A375 (cell line): ENCODE data around the gene EIF3B. TPM values are rescaled to one million over a fixed set of nuclear protein-coding genes. Genes with fewer than 3 reads are reported as not detected.

Experiments
- small RNA-seq: library from RNA; depleted of rRNA; stranded (forward); fragments of <200 nt; gene quantifications from one replicate; pipeline ENCODE3, GENCODE V24; 2014
- total RNA-seq: library from RNA; depleted of rRNA; stranded (reverse); fragments of >200 nt; shearing (Covaris generic); gene quantifications from 2 replicates; pipeline ENCODE4 v1.2.3, GENCODE V29; 2014; rRNA removed

The EIF3B gene
- 338 and 368 TPM in 2 replicates for total RNA-seq

DNA sequence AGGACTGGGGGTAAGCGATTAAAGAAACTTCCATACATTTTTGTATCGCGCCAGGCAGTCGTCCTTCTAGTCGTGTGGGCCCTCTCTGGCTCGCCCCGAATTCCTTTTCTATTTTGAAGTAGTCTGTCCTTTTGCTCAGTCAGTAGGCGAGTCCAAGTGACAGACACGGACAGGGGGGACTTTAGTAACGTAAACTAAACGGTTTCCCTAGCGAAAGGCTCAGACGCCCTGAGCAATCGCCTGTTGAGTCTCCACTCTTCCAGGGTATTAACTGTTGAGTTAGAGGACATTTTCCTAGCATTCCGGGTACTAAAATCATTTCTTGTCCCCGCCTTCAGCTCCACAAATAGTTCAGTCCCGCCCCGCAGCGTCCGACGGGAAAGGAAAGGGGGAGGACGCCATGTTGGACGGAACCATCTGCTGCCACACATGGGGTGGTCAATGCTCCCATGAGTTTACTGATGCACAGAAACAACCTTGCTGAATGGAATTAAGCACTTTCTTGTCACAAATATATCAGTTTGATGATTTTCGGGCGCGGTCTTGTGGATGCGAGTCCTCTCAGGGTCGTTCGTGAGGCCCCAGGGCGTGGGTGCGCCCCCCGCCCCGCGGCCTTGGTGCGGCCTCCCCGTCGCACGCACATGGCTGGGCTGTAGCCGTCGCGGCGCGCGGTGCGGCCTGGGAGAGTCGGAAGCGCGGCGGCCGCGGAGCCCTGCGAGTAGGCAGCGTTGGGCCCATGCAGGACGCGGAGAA is at the start of gene EIF3B:
Gene EIF3B, plus strand, starts transcription at position 642 of the 753 bp plus-strand sequence. Its CDS starts 95 bp downstream, at position 737.

DNA sequence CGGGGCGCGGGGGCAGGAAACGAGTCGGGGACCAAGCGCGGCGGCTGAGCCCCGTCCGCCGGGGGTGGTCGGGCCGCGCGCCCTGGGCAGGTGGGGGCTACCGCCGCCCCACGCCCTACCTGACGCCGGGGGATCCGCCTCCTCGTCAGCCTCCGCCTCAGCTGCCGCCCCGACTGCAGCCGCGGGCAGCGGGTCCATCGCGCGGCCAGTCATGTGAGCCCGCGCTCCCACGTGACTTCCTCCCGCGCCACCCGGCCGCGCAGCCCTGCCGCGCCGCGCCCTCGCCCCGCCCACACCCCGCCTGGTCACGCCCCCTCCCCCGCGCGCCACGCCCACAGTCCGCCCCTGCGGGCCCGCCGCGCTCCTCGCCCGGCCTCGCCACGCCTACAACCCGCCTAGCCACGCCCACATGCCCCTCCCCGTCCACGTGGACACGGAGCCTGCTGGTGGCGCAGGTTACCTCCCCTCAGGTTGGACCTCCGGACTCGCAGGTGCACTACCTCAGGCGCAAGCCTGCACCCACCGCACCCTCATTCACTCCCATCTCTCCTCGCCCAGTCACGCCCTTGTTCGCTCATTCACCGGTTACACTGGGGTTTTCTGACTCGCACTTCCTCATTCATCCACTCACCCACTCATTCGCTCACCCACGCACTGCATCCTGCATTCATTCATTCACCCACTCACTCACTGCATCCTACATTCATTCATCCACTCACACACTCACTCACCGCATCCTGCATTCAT is 40.2 kb upstream of the EIF3B start, which contains the start of gene SNX8:
Gene SNX8, minus strand, starts transcription at position 233 of the 747 bp plus-strand sequence. Its CDS starts 20 bp downstream, at position 213.

DNA sequence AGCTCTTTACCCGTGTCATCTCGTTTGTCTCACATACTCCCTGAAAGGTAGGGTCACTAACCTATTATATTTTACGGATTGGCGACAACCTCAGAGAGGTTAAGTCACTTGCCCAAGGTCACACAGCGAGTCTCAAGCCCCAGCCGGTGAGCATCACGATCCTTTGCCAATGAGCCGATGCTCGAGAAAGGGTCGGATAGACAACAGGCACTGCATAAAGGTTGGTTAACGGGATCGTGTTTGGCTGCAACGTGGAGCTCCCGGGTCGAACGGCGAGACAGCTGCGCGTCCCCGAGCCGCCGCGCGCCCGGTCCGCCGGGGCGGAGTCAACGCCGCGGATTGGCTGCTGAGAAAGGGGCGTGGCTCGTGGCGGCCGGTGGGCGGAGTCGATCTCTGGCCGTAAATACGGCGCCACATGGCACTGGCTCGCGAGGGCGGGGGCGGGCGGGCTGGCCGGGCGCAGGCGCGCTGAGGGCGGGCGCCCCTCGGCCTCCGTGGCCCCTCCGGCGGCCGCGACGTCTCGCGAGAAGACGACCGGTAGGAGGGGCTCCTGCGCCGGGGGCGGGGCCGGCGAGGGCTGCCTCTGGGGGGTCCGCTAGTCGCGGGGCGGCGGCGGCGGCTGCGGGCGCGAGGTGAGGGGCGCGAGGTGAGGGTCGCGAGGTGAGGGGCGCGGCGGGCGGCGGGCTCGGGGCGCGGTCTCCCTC is 48.5 kb downstream of the EIF3B start, which contains the start of gene CHST12:
Gene CHST12, plus strand, starts transcription at position 598 of the 704 bp plus-strand sequence. CDS start 29,029 bp downstream, outside the sequence.

Small RNAs within 50 kb of the gene (small RNA-seq; reads per million reads assigned to genes)
- not detected for gene AC004840.2

Other genes with a start within 250 kb of the EIF3B start
- gene MAD1L1, start 121.9 kb upstream of the EIF3B start, total RNA-seq: 71.4 and 81.7 TPM in 2 replicates
- 42.9 and 48.8 TPM in 2 replicates for gene MRM2, start 112.6 kb upstream of the EIF3B start, total RNA-seq
- 63.0 and 80.4 TPM in 2 replicates for gene NUDT1, start 112.6 kb upstream of the EIF3B start, total RNA-seq
- gene SNX8, start 40.4 kb upstream of the EIF3B start, total RNA-seq: 19.4 and 25.5 TPM in 2 replicates
- gene CHST12, start 48.8 kb downstream of the EIF3B start, total RNA-seq: 6.0 and 8.2 TPM in 2 replicates
- not detected in 2 replicates for gene GRIFIN, start 121.6 kb downstream of the EIF3B start, total RNA-seq
- 2.8 and 4.9 TPM in 2 replicates for gene LFNG, start 164.9 kb downstream of the EIF3B start, total RNA-seq
- 48.8 and 51.0 TPM in 2 replicates for gene BRAT1, start 200.7 kb downstream of the EIF3B start, total RNA-seq
- gene IQCE, start 204.2 kb downstream of the EIF3B start, total RNA-seq: 9.5 and 9.8 TPM in 2 replicates